Ascending aorta (tissue), 2 donors: ENCODE data around the gene TAX1BP1. TPM values are rescaled to one million over a fixed set of nuclear protein-coding genes. Genes with fewer than 3 reads are reported as not detected.

Source experiments
- DNase-seq, 2 donors: peaks; one replicate each; pipeline ENCODE4 v3.0.0-alpha.2; 2019; ENCODE audit warnings: low spot score in 2 of 2
- H3K27ac ChIP-seq, 2 donors: fragments of 200-600 bp; sonication (generic); one replicate each; pipeline ENCODE4 v1.5.1; 2016 to 2017; ENCODE audit warnings: mild to moderate bottlenecking in 1 of 2
- H3K27me3 ChIP-seq: fragments of 200-600 bp; sonication (generic); one replicate; pipeline ENCODE4 v1.5.1; 2017
- H3K36me3 ChIP-seq, 2 donors: fragments of 200-600 bp; sonication (generic); one replicate each; pipeline ENCODE4 v1.5.1; 2016
- H3K4me1 ChIP-seq, 2 donors: fragments of 200-600 bp; sonication (generic); one replicate each; pipeline ENCODE4 v1.5.1; 2016 to 2017; ENCODE audit warnings: mild to moderate bottlenecking in 1 of 2
- H3K4me3 ChIP-seq, 2 donors: fragments of 200-600 bp; sonication (generic); one replicate each; pipeline ENCODE4 v1.5.1; 2016 to 2017; ENCODE audit warnings: mild to moderate bottlenecking in 1 of 2
- H3K9me3 ChIP-seq, 2 donors: fragments of 200-600 bp; sonication (generic); one replicate each; pipeline ENCODE4 v1.5.1; 2016
- intact Hi-C: fragments of 100-400 bp; cut with DNase I; formaldehyde crosslinking; loops from one replicate; pipeline ENCODE4 v1.15.1; 2023
- total RNA-seq: library from RNA; depleted of rRNA; stranded (reverse); fragments of >200 nt; gene quantifications from one replicate; pipeline ENCODE4 v1.1.0, GENCODE V29; 2016
- TF ChIP-seq, protein P1 (sequence below), 3 experiments: fragments of 200-600 bp in 2 of 3; fragments of 450-650 bp in 1 of 3; sonication (generic) in 2 of 3; IDR thresholded peaks; one replicate each; pipeline ENCODE4 v1.5.1; 2016 to 2019; ENCODE audit warnings: antibody characterized with exemption in 3 of 3, mild to moderate bottlenecking in 1 of 3, moderate library complexity in 1 of 3

TAX1BP1 gene
- total RNA-seq, result 32.6 TPM

DNA sequence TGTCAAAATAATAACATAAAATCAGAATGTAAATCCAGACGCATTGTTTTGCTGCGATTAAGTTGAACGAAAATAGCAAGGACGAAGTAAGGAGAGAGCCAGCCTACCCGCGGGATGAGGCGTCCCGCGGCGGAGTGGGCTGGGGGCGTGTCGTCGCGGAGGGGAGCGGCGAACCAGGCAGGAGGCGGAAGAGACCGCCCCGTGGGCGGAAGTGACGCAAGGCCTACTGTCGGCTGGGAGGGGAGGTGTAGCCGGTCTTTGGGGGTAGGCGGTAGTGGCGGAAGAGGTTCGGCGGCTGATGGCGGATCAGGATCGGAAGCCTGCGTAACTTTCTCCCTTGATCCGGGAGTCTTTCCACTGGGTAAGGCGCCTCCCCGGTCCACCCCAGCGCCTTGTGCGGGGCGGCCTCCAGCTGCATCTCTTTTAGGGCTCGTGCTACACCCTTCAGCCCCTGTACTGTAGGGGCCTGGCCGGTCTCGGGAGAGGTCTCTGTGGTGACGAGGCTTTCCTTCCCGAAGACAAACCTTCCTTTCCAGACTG, at the start of gene TAX1BP1:
Gene TAX1BP1 (plus strand): TSS at position 254 of the 540 bp plus-strand sequence. CDS start 8,363 bp downstream, outside the sequence.
- TF ChIP-seq, protein P1, sequence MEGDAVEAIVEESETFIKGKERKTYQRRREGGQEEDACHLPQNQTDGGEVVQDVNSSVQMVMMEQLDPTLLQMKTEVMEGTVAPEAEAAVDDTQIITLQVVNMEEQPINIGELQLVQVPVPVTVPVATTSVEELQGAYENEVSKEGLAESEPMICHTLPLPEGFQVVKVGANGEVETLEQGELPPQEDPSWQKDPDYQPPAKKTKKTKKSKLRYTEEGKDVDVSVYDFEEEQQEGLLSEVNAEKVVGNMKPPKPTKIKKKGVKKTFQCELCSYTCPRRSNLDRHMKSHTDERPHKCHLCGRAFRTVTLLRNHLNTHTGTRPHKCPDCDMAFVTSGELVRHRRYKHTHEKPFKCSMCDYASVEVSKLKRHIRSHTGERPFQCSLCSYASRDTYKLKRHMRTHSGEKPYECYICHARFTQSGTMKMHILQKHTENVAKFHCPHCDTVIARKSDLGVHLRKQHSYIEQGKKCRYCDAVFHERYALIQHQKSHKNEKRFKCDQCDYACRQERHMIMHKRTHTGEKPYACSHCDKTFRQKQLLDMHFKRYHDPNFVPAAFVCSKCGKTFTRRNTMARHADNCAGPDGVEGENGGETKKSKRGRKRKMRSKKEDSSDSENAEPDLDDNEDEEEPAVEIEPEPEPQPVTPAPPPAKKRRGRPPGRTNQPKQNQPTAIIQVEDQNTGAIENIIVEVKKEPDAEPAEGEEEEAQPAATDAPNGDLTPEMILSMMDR (IDR thresholded peaks at IDR 0.05), result no peak
- DNase-seq, result peak; percentile 74 to 97
- no peaks in the 10 kb centered on the region for H3K9me3 ChIP-seq
- H3K36me3 ChIP-seq, result no peaks in the 10 kb centered on the region
- intact Hi-C loops, result loop anchor here (1.0 to 10.0 kb wide), 4 partner anchors 63 to 345 kb away; no protein-coding TSS in a partner anchor
- H3K27me3 ChIP-seq, result no peaks in the 10 kb centered on the region
- H3K4me1 ChIP-seq, result peaks cover 5 to 20% of the 10 kb centered on the region in 2 donors
- H3K4me3 ChIP-seq, result peak within 1 kb of the TSS; percentile 87 to 97
- peak within 1 kb of the TSS; percentile 99 for H3K27ac ChIP-seq

DNA sequence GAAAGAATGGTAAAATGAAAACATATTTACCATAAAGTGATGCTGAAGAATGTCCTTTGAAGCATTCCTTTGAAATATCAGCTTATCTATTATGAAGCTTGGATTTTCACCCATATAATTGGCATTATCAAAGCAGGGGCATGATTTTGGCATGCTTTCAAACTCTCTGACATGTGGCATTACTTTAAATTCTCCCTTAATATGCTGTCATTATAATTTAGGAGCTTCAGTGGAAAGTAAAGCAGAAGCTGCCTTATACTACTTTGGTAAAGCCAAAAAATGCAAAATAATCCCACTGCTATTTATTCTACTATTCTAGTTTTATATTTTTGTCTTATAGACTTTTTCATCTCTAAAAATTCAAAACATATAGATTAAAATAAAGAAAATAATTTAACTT, 49.3 kb upstream of the TAX1BP1 start:
- intact Hi-C loops, result no loop called here
- no peak overlapping the region for H3K27ac ChIP-seq
- TF ChIP-seq, protein P1 (IDR thresholded peaks at IDR 0.05), result no peak

DNA sequence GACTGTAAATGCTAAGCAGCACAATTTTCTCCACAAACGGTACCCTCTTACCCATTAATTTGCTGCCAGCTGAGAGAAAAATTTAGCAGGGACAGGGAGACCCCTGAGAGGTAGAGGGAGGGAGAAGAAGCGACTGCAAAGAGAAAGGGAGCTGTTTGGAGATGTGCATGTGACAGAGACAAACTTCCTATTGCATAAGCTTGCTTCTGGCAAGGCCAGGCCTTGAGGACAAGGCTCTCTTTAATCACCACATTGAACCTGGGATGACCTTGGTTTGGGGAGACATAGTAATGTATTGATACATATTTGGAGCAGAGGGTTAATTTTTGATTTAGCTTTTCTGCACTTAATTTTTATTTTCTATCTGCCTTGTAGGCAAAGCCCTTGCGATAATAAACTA, 46.2 kb upstream of the TAX1BP1 start:
- TF ChIP-seq, protein P1 (IDR thresholded peaks at IDR 0.05), result no peak
- Histone ChIP-seq H3K36me3 (no peaks in the 10 kb centered on the region), H3K27me3 (no peaks in the 10 kb centered on the region), H3K4me3 (no peak overlapping the region), H3K27ac (no peak overlapping the region), H3K4me1 (no peaks in the 10 kb centered on the region), H3K9me3 (no peaks in the 10 kb centered on the region)
- DNase-seq, result no peak
- intact Hi-C loops, result no loop called here

More for the DNA sequence above, 49.3 kb upstream of the TAX1BP1 start:
- Histone ChIP-seq H3K9me3 (no peaks in the 10 kb centered on the region), H3K4me3 (no peak overlapping the region), H3K27me3 (no peaks in the 10 kb centered on the region), H3K4me1 (no peaks in the 10 kb centered on the region), H3K36me3 (no peaks in the 10 kb centered on the region)
- no peak for DNase-seq

DNA sequence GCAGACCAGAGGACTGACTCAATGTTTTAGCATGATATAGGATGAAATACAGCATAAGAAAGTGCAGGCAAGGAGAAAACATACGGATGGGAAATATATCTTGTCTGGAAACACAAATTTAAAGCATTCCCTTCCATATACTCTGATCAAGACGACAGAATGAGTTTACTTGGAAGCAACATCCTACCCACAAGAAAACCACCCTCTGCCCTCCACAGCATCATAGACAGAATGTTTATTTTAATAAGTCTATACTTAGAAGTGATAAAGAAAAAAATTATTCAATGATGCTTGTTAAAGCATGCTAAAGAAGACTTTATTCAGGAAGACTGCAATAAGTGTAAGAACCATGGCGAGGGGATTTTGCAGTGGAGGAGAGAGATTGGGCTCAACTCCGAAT, 44.9 kb upstream of the TAX1BP1 start:
- no peaks in the 10 kb centered on the region for H3K36me3 ChIP-seq
- H3K9me3 ChIP-seq, result no peaks in the 10 kb centered on the region
- no peaks in the 10 kb centered on the region for H3K27me3 ChIP-seq

DNA sequence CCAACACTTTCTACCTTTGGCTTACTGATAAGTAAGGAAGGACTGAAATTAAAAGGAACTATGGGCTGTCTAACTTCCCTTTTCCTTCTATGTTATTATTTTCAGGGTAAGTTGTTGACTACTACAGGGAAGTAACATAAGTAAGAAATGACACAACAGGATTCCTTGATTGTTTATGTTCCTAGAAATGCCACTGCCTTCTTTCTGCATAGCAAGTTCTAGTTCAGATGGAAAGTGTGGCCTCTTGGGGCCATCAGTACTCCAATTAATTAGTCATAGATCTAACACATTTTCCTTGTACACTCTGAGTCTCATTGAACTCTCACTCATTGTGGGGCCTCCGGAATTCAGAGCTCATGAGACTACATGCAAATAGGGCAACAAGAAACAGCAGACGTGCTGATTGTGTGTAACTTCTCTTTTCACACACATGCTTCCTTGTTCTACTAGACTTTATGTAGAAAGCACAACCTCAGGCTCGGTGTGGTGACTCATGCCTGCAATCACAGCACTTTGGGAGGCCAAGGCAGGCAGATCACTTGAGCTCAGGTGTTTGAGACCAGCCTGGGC, 42.0 kb upstream of the TAX1BP1 start:
- H3K36me3 ChIP-seq, result no peaks in the 10 kb centered on the region
- H3K27me3 ChIP-seq, result no peaks in the 10 kb centered on the region
- no peaks in the 10 kb centered on the region for H3K9me3 ChIP-seq
- TF ChIP-seq, protein P1 (IDR thresholded peaks at IDR 0.05), result no peak
- H3K4me3 ChIP-seq, result no peak overlapping the region
- no peak overlapping the region for H3K27ac ChIP-seq
- intact Hi-C loops, result no loop called here
- DNase-seq, result peak; percentile 34 to 65
- H3K4me1 ChIP-seq, result no peaks in the 10 kb centered on the region

More for the DNA sequence above, 44.9 kb upstream of the TAX1BP1 start:
- intact Hi-C loops, result no loop called here
- Histone ChIP-seq H3K4me1 (no peaks in the 10 kb centered on the region), H3K27ac (no peak overlapping the region), H3K4me3 (no peak overlapping the region)
- DNase-seq, result no peak
- TF ChIP-seq, protein P1 (IDR thresholded peaks at IDR 0.05), result no peak
